ENCODE measurements around the gene ZCCHC7. TPM values are rescaled to one million over a fixed set of nuclear protein-coding genes. Genes with fewer than 3 reads are reported as not detected.
"Not testable (repeated sequence)": the region's sequence is repeated elsewhere in the genome, so short reads cannot be mapped to it uniquely, and the experiment has no call there.

ZCCHC7 gene
- total RNA-seq, 1 donor from 2014 or later, result 27.8 TPM

- Mint-ChIP-seq H3K27ac (no peak overlapping the region), H3K4me1 (peaks cover 3% of the 10 kb centered on the region), H3K9me3 (no peaks in the 10 kb centered on the region), H3K27me3 (ENCODE audit: low read depth) (no peaks in the 10 kb centered on the region), H3K36me3 (peaks cover 7% of the 10 kb centered on the region), H3K4me3 (no peak overlapping the region)
- no peak for DNase-seq (ENCODE audit: low spot score in 2 of 2, unreplicated experiment in 2 of 2)
- no peak for TF ChIP-seq CTCF (IDR thresholded peaks at IDR 0.05; ENCODE audit: unreplicated experiment)
Observed at GRCh38 chr9:37300620-37301019, 180.2 kb downstream of the ZCCHC7 start.

- Mint-ChIP-seq H3K4me3 (no peak overlapping the region), H3K9me3 (no peaks in the 10 kb centered on the region), H3K4me1 (peaks cover 3% of the 10 kb centered on the region), H3K27ac (no peak overlapping the region), H3K36me3 (peaks cover 7% of the 10 kb centered on the region), H3K27me3 (ENCODE audit: low read depth) (no peaks in the 10 kb centered on the region)
- DNase-seq (ENCODE audit: low spot score in 2 of 2, unreplicated experiment in 2 of 2), result no peak
- TF ChIP-seq CTCF (IDR thresholded peaks at IDR 0.05; ENCODE audit: unreplicated experiment), result no peak
Observed at GRCh38 chr9:37301042-37301853, 180.9 kb downstream of the ZCCHC7 start.

GRCh38 chr9:37301854-37302172, 181.4 kb downstream of the ZCCHC7 start:
- no peak overlapping the region for H3K27ac Mint-ChIP-seq
- DNase-seq (ENCODE audit: low spot score in 2 of 2, unreplicated experiment in 2 of 2), result no peak
- TF ChIP-seq CTCF (IDR thresholded peaks at IDR 0.05; ENCODE audit: unreplicated experiment), result no peak
- H3K4me3 Mint-ChIP-seq, result no peak overlapping the region
- H3K9me3 Mint-ChIP-seq, result no peaks in the 10 kb centered on the region
- peaks cover 3% of the 10 kb centered on the region for H3K4me1 Mint-ChIP-seq
- H3K27me3 Mint-ChIP-seq (ENCODE audit: low read depth), result no peaks in the 10 kb centered on the region
- H3K36me3 Mint-ChIP-seq, result peaks cover 7% of the 10 kb centered on the region

- no peak overlapping the region for H3K27ac Mint-ChIP-seq
- peaks cover 3% of the 10 kb centered on the region for H3K4me1 Mint-ChIP-seq
- no peak for DNase-seq (ENCODE audit: low spot score in 2 of 2, unreplicated experiment in 2 of 2)
- peaks cover 7% of the 10 kb centered on the region for H3K36me3 Mint-ChIP-seq
- H3K9me3 Mint-ChIP-seq, result no peaks in the 10 kb centered on the region
- TF ChIP-seq CTCF (IDR thresholded peaks at IDR 0.05; ENCODE audit: unreplicated experiment), result no peak
- H3K27me3 Mint-ChIP-seq (ENCODE audit: low read depth), result no peaks in the 10 kb centered on the region
- no peak overlapping the region for H3K4me3 Mint-ChIP-seq
Observed at GRCh38 chr9:37302277-37302676, 181.9 kb downstream of the ZCCHC7 start.

GRCh38 chr9:37303272-37303671, 182.9 kb downstream of the ZCCHC7 start:
- not testable (repeated sequence) for H3K4me3 Mint-ChIP-seq; H3K27ac Mint-ChIP-seq; H3K4me1 Mint-ChIP-seq; H3K36me3 Mint-ChIP-seq; DNase-seq (ENCODE audit: low spot score in 2 of 2, unreplicated experiment in 2 of 2); H3K9me3 Mint-ChIP-seq; H3K27me3 Mint-ChIP-seq (ENCODE audit: low read depth)

- no peak for TF ChIP-seq CTCF (IDR thresholded peaks at IDR 0.05; ENCODE audit: unreplicated experiment)
- H3K9me3 Mint-ChIP-seq, result no peaks in the 10 kb centered on the region
- no peak for DNase-seq (ENCODE audit: low spot score in 2 of 2, unreplicated experiment in 2 of 2)
- H3K4me3 Mint-ChIP-seq, result no peak overlapping the region
- H3K27me3 Mint-ChIP-seq (ENCODE audit: low read depth), result no peaks in the 10 kb centered on the region
- H3K4me1 Mint-ChIP-seq, result peaks cover 10% of the 10 kb centered on the region
- peak overlapping the region; percentile 21 for H3K27ac Mint-ChIP-seq
- peaks cover 8% of the 10 kb centered on the region for H3K36me3 Mint-ChIP-seq
Observed at GRCh38 chr9:37309136-37309535, 188.8 kb downstream of the ZCCHC7 start.

Measured in mesothelial cell of epicardium (in vitro differentiated cells).